ELF-1 (cell line): Measurements from ENCODE around the gene COL20A1.
A peak's percentile ranks its signal among the peaks of the same experiment; 100 is the strongest.

Source experiments
- DNase-seq: peaks from one replicate; pipeline ENCODE4 v3.0.0-alpha.2; 2016; ENCODE audit warnings: low read depth, low spot score

COL20A1 gene

DNA sequence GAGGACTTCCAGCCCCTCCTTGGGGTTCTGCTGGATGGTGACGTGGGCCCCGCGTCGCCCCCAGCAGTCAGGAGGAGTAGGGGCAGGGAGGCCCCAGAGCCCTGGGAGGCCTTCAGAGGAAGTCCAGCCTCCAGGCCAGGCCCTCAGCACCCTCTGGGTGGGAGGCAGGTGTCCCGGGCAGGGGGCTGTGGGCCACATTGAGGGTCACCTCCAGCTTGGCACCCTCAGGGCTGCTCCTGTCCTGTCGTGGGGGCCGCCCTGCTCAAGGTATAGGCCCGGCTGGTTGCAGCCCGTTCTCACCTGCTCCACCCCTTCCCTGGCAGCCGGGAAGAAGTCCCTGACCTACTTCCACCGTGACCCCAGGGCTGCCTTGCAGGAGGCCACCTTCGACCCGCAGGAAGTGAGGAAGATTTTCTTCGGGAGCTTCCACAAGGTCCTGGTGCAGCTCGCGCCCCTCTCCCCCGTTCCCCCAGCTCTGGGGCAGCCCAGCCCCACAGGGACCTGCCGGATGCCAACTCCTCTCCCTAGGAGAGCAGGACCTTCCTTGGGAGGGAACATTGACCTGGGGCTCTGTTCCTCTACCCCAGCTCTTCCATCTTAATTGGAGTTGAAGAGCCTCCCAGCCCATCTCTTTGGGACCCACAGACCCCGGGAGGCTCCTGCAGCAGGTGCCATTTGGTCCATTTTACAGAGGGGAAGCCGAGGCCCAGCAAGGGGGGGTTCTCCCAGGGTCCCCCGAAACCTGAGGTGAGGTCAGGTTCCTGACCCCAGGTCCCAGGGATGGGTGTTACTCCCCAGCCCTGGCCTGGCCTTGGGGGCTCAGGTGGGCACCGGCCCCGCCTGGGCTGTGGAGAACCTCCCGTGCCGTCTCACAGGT is 26.4 kb downstream of the COL20A1 start:
- DNase-seq: no peak

DNA sequence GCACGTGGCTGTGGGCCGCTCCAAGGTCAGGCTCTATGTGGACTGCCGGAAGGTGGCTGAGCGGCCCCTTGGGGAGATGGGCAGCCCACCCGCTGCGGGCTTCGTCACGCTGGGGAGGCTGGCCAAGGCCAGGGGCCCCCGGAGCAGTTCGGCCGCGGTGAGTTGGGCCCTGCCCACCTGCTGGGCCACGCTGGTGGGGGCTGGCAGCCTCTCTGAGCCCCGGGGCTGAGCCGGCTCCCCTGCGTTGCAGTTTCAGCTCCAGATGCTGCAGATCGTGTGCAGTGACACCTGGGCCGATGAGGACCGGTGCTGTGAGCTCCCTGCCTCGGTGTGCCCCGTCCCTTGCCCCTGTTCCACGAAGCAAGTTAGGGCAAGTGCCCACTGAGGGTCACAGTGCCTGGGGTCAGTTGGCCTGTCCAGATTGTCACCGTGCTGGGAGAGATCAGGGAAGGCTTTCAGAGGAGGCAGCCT is 27.1 kb downstream of the COL20A1 start:
- DNase-seq: no peak

DNA sequence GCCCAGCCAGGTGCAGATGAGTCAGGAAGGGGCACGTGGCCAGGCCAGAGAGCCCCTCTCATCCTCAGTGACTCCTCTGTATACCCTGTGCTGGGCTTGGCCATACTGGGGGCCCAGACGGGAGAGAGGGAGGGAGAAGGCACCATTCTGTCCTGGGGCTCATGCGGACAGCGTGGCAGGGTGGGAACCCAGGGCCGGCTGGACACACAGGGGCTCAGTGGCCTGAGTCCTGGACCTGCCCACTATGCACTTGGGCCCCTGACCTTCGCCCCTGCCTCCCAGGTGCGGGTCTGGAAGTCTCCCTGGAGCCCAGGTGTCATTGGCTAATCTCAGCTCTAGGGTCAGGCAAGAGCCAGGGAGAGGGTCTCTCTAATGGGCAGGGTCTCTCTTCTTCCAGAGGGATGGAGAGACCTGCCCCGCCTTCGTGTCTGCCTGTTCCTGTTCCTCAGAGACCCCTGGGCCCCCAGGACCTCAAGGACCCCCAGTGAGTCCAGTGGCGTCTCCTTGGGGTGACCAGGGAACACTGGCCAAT is 27.7 kb downstream of the COL20A1 start:
- no peak for DNase-seq

DNA sequence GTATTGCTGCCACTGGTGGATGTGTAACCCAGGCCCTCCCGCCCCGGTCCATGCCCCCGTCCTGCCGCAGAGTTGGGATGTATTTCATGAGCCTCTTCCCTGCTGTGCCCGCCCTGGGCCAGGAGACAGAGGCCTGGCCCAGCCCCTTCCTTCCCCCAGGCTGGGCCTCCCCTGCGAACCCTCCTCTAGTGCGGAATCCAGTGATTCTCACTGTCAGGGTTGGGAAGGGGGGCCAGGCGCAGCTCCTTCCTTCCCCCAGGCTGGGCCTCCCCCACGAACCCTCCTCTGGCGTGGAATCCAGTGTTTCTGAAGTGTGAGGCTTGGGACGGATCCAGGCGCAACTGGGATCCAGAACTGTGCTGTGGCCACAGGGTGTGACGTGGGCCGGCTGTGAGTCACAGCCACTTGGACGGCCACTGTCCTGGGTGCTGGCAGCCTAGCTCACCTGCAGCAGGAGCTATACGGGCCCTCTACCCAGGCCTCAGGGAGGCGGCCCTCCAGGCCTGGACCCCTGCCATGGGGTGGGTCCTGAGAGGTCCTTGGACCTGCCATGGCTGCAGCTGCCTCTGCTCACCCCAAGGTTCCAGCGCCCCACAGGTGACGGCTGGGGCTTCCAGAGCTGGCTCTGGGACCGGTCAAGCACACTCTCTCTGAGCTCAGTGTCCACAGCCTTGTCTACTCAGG is 28.3 kb downstream of the COL20A1 start:
- DNase-seq: no peak

DNA sequence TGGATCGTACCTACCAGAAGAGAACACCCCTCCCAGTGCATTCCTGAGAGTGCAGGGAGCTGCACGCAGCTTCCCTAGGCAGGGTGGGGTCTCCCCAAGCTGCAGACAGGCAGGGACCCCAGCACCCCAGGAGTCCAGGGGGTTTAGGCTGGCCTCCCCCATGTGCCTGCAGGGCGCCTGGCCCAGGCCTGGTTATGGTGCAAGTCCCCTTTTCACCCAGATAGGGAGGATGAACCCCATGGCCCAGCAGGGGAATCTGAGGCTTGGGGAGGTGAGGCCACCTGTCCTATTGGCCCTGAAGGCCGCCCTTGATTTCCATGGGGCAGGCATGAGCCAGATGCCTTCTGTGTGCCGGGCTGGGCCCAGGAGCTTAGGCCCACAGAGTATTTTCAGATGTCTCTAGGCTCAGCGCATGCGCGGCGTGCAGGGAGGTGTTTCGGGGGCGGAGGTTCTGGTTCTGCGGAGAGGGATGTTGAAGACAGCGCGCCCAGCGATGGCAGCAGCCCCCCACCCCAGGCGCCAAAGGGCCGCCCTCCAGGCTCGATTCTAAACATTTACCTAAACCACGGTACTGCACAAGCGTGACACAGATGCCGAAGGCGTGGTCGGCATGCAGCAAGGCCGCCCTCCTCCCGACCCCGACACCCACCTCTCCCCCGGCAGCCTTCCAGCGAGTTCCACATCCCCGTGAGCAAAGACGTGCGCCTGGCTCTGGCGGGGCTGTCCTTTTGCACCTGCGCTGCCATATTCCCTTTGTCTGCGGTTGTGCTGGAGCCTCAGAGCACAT is 29.4 kb downstream of the COL20A1 start:
- no peak for DNase-seq

DNA sequence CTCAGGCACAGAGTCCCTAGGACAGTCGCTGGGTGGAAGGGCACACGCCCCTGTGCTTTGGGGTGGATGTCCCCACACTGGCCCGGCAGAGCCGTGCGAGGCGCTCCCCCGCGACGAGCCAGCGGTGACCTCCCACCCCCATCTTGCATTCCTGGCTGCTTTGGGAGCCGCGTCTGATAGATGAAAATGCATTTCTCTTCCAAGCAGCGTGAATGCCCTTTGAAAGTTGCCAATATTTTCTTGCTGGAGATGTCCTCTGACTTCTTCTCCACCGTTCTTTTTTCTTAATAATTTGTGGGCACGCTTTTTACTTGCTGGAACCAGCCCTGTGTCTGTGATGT is 29.9 kb downstream of the COL20A1 start:
- DNase-seq: no peak

DNA sequence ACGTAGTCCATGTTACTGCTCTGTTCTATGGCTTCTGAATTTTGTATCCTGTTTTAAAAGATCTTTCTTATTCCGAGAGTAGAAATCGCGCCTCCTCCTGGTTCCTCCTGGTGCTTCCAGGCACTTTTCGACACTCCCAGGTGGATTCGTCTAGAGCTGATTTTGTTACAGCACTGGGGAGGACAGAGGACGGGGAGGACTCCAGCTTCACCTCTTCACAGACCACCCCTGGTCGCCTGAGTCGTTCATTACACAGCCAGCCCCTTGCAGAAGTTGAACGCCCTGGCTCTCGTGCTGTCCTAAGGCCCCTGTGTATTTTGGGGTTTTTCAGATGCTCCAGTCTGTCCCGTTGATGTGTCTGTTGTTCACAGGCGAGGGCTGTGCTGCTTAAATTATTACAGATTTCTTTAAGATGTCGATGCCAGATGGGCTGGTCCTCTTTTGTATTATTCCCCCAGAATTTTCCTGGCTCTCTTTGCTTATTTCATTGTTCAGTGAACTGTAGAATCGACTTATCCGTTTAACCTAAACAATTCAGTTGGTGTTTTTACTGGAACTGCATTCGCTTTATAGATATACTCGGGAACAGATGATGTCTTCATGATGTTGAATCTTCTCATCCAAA is 30.5 kb downstream of the COL20A1 start:
- no peak for DNase-seq

DNA sequence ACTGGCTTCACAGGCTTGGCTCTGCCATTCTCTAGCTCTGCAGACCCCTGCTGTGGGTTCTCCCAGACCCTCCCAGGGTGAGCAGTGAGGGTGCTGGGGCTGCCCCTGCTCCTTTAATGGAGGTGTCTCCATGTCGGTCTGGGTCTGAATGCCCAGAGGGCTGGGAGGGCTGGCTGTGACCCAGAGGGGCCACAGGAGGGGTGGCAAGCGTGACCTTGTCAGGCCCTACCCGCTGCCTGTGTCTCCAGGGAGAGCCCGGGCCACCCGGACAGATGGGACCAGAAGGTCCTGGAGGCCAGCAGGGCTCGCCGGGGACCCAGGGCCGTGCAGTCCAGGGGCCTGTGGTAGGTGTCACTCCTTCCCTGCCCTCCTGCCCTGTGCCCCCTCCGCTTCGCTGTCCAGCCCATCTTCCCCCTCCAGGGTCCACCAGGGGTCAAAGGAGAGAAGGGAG is 32.1 kb downstream of the COL20A1 start:
- DNase-seq: no peak

DNA sequence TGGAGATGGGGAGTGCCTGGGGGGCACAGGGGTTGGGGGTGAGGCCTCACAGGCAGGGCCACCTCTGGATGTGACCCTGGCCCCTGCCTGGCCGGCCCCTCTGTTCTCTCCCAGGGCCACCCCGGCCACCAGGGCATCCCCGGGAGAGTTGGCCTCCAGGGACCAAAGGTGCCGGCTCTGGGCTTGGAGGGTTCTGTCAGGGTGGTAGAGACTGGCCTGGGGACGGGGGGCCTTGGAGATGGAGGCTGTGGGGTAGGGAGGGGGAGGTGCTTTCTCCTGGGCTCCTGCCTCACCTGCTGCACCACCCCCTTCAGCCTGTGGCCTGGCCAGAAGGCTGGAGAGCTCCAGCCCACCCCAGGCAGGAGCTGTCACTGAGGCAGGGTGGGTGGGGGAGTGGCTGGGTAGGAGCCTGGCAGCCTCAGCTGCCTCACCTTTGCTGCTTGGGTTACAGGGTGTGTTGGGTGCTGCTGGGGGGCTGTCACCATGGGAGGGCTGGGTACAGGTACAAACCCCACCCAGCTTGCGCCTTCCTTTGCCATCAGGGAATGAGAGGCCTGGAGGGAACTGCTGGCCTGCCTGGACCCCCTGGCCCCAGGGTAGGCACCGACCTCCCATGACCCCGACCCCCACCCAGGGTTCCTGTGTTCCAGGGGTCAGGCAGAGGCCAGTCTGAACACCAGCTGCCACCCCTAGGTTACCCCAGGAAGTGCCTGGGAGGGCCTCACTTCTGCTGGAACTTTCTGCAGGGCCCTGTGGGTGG is 32.7 kb downstream of the COL20A1 start:
- no peak for DNase-seq

DNA sequence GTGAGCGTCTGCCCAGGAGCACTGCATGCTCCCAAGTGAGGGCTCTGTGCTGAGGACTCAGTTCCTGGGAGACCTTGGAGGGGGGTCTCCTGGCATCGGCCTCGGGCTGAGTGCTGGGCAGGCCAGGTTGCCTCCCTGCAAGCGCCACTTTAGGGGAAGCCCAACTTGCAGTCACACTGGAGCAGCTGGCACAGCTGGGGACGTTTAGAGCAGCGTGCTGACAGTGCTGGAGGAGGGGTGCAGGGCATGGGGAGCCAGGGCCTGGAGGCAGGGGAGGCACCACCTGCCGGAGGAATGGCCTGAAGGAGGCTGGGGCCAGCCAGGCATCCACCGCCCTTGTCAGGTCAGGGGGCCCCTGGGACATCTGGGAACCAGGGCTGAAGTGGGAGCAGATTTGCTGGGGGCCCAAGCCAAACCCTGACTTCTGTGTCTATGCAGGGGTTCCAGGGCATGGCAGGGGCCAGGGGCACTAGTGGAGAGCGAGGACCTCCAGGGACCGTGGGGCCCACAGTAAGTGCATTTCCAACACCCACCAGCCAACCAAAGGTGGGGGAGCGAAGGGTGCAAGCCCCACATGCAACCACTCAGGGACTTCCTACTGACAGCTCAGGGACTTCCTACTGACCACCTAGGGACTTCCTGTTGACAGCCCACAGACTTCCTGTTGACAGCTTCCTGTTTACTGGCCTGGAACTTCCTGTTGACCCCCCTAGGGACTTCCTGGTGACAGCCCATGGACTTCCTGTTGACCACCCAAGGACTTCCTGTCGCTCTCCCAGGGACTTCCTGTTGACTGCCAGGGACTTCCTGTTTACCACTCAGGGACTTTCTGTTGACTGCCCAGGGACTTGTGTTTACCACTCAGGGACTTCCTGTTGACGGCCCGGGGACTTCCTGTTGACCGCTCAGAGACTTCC is 33.6 kb downstream of the COL20A1 start:
- no peak for DNase-seq

DNA sequence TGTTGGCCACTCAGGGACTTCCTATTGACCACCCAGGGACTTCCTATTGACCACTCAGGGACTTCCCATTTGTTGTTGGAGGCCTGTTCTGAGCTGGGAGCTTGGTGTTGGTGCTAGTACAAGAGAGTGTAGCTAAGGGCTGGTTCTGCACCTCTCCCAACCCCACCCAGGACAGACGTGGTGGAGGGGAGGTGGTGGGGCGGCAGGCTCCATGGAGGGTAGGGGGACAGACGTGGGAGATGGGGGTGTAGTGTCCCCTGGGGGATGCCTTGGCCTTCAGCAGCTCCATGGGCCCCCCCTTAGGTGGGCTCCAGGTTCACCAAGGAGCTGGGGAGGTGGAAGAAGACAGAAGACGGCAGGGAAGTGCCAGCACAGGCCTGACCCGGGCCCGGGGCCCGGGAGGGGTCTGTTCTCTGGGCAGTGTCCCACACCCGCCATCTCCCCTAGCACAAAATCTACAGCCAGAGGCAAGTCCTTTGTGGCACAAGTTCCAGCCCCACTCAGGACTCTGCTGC is 34.3 kb downstream of the COL20A1 start:
- no peak for DNase-seq

DNA sequence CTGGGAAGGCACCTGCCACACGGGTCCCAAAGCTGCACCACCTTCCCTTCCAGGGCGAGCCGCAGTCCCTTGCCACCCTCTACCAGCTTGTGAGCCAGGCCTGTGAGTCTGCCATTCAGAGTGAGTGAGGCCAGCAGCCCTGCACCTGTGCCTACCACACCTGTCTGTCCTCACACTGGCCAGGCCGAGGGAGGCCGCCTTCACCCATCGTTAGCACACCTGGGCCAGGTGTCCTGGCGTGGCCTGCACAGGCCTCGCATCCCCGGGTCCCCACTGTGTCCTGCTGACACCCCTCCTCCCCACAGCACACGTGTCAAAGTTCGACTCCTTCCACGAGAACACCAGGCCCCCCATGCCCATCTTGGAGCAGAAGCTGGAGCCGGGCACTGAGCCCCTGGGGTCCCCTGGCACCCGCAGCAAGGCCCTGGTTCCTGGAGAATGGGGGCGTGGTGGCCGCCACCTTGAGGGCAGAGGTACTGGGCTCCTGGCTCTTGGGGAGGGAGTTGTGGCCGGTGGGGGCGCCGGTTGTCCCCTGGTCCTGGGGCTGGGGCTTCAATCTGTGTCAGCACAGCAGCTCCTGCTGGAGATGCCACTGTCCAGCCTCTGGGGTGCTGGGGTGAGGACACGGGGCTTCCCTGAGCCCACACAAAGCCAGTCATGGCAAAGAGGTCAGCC is 35.2 kb downstream of the COL20A1 start:
- no peak for DNase-seq

DNA sequence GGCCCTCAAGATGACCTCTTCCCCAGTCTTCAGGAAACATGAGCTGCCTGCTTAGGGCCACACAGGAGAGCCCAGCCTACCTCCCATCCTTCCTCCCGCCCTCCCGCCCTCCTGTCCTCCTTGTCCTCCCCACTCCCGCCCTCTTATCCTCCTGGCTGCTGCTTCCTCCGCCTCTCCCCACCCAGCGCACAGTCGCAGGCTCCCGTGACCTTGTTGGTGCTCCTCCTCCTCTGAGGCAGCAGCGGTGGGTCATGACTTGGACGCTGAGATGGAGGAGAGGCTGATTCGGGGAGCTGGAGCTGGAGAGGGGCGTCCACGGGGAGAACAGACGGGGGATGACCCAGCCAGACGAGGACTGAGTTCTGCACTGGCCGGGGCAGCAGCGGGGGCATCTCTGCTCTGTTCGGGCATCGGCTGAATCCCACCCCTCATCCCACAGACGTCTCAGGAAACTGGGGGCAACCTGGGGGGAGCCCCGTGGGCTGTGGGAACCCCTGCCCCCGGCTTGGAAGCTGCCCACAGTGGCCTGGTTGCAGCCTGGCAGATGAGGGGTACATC is 35.8 kb downstream of the COL20A1 start:
- DNase-seq: no peak

DNA sequence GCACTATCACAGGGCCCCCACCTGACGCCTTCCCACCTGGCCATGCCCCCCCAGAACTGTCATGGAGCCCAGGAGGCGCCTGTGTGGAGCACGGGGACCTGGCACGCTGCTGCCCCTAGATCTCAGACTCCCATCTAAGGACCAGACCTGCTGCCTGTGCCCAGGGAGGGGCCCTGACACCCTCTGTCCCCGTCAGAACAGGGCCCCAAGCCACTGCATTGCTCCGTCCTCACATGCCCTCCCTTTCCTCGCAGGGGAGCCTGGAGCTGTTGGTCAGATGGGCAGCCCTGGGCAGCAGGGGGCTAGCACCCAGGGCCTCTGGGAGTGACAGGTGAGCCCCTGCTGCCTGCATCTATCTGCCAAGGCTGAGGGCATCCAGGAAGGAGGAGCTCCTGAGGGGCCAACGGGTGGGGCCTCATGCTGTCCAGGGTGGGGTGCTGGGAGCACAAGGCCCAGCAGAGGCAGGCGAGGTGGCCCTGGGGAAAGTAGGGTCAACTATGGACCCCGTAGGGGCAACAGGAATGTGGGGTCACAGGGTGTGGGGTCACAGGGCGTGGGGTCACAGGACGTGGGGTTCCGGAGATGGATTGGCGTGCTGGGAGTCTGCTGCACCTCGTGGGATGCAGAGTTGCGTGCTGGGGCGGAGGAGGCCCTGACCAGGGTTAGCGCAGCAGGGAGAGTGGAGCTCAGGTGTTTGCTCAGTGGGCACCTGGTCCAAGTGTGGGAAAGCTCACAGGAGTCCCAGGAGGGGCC is 36.5 kb downstream of the COL20A1 start:
- no peak for DNase-seq

DNA sequence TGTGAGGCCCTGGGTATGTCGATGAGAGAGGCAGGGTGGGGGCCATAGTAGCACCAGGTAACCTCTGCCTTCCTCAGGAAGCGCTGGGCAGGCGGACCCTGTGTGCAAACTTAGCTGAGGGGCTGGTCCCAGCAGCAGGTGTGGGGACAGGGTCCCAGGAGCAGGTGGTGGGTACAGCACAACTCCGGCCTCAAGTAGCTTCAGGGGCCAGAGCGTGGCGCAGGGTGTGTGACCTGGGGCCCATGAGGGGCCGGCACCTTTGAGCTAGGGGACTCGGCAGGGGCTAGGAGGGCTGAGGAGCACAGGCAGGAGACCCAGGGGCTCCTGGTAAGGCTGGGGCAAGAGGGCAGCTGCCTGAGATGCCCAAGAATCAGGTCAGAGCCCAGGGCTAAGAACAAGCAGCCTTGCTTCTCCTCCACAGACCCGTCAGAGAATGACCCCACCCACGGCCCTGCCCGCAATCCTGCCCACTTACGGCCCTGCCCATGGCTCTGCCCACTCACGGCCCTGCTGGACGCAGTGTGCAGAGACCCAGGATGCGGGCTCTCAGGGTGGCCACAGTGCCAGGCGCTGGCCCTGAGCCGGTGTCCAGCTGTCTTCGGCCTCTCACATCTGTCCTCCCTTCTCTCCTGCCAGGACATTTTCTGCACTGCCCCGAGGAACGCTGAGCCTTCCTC is 37.2 kb downstream of the COL20A1 start:
- no peak for DNase-seq

DNA sequence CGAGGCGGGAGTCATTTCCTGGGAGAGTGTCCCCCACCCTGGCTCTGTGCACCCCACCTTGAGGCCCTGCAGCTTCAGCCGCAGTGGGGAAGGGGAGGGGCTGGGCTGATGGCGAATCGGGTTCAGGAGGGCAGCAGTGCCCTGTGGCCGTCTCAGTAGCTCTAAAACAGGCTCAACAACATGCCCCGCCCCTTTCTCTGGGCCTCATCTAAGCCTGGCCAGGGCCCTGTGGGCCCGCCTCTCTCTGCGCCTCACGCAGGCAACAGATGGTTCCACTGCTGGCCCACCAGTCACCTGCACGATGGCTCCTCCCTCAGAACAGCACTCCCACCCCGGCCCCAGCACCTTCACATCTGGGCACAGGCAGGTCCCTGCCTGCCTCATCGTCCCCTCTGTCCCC is 38.0 kb downstream of the COL20A1 start:
- peak; percentile 61 for DNase-seq

DNA sequence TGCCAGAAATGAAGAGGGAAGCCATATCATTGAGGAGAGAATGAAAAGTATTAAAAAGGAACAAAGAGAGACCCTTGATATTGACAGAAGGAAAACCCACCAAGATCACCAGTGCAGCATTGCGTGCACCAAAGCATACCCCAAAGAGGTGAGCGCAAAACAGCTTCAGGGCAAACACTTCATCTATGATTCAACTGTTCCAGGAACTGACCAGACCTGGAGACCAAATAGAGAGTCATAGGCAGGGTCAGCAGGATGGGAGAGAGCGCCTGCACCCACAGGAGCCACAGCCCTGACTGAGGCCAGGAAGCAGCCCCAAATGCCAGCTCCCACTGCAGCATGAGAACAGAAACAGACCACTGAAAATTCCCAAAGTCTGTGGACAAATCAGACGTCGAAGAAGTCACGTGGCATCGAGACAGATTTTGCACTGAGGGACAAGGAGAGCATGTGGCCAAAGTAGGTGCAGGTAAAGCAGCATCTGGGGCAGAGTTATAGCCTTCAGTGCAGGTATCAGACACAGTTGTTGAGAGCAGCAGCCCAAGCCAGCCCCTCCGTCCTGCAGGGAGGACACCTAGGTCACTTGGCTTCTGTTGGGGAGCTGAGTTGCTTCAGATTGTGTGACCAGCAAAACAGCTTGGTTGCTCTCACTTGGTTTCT is 38.9 kb downstream of the COL20A1 start:
- no peak for DNase-seq
